Measurements from ENCODE around the gene ADD3. TPM values are rescaled to one million over a fixed set of nuclear protein-coding genes. Genes with fewer than 3 reads are reported as not detected.

Gene ADD3
- total and polyA plus RNA-seq, 2 of the 13 experiments (the other 11 are each of a cell fraction or from before 2014, with no cell fraction given), result 44.7 to 57.5 TPM

GRCh38 chr10:110003524-110003885 is 4.3 kb upstream of the ADD3 start (continued):
- TF ChIP-seq PAX8 (CRISPR knock-in tag; IDR thresholded peaks at IDR 0.05; ENCODE audit: borderline replicate concordance), result no peak

- FAIRE-seq (no peak), ATAC-seq (no peak), DNase-seq (ENCODE audit: low spot score) (peak; percentile 35)
- Histone ChIP-seq H3K9ac (ENCODE audit: insufficient read depth, low read depth, low read length) (peak overlapping the region; percentile 92; the same call in 1 of the 2 replicates), H3K27me3 (ENCODE audit: control insufficient read depth in 1 of 2, insufficient read depth in 2 of 2, low read length in 2 of 2) (no peaks in the 10 kb centered on the region), H3K4me2 (ENCODE audit: low read depth, low read length) (peak overlapping the region; percentile 96), H3K36me3 (replicated peaks in 1 of 2; ENCODE audit: control insufficient read depth in 1 of 2, insufficient read depth in 2 of 2, low read length in 2 of 2) (no peaks in the 10 kb centered on the region), H3K79me2 (ENCODE audit: insufficient read depth, low read length) (peaks cover 23% of the 10 kb centered on the region), H3K9me3 (ENCODE audit: low read length) (no peaks in the 10 kb centered on the region), H3K4me1 (ENCODE audit: insufficient read depth, low read length) (peaks cover 41% of the 10 kb centered on the region), H3K27ac (ENCODE audit: extremely low read length, insufficient read depth, low read length) (peak overlapping the region; percentile 42), H4K20me1 (ENCODE audit: insufficient read depth, low read length) (no peaks in the 10 kb centered on the region), H2AFZ (ENCODE audit: low read length) (peak overlapping the region; percentile 13), H3K4me3 (replicated peaks in 1 of 3; ENCODE audit: insufficient read depth in 1 of 3, low read depth in 2 of 3, low read length in 3 of 3) (peak overlapping the region; percentile 50 to 85 (median 77))
- intact Hi-C loops (cut with micrococcal nuclease; ENCODE audit: unreplicated experiment), result loop anchor here (2.0 to 5.0 kb wide), 4 partner anchors 29 to 121 kb away; no protein-coding TSS in a partner anchor
- no TSS peak for BruUV-seq (replicated peaks)
- in situ Hi-C loops (cut with HindIII; ENCODE audit: extremely low pct_ligation_motif_present, low pct_unique_long_range_greater_than_20kb), result loop anchor here (5.0 to 25.0 kb wide), 2 partner anchors 38 to 118 kb away; no protein-coding TSS in a partner anchor
- CTCF ChIA-PET (ENCODE audit: low intra/inter-chr PET ratio, low total read pairs), result no interaction called here
- WGBS (ENCODE audit: low lambda C conversion rate), result 1% methylated on average over 8 of the region's 8 CpGs
- POLR2A ChIA-PET, result interaction anchor here (1.0 kb wide), 1 partner anchor 28 kb away, joined by 3 read pairs; no protein-coding TSS in a partner anchor
- no peak for TF ChIP-seq SIN3A (IDR thresholded peaks at IDR 0.05; ENCODE audit: borderline replicate concordance, low read depth, low read length)
- peak; percentile 32; the same call in 1 of the 2 replicates for TF ChIP-seq ZNF687 (CRISPR knock-in tag; IDR thresholded peaks at IDR 0.05)
- 0 out of 2 replicates have a peak, but pooled peaks have one; percentile 38 for TF ChIP-seq DMAP1 (CRISPR knock-in tag; IDR thresholded peaks at IDR 0.05)
- TF ChIP-seq ZNF253 (CRISPR knock-in tag; IDR thresholded peaks at IDR 0.05; ENCODE audit: borderline replicate concordance), result no peak
- TF ChIP-seq CEBPG (CRISPR knock-in tag; IDR thresholded peaks at IDR 0.05), result peak; percentile 67
- TF ChIP-seq PRPF4 (IDR thresholded peaks at IDR 0.05; ENCODE audit: low read depth, low read length, poor library complexity, severe bottlenecking), result no peak
- TF ChIP-seq HCFC1 (IDR thresholded peaks at IDR 0.05; ENCODE audit: low read depth, low read length), result no peak
- no peak for TF ChIP-seq BRF2 (CRISPR knock-in tag; IDR thresholded peaks at IDR 0.05)
- TF ChIP-seq NR2C2 (CRISPR knock-in tag; IDR thresholded peaks at IDR 0.05; ENCODE audit: borderline replicate concordance), result 0 out of 2 replicates have a peak, but pooled peaks have one; percentile 24
- TF ChIP-seq ZNF639 (CRISPR knock-in tag; conservative IDR thresholded peaks at IDR 0.05), result no peak
- TF ChIP-seq MIXL1 (CRISPR knock-in tag; IDR thresholded peaks at IDR 0.05), result peak; percentile 64; the same call in 1 of the 2 replicates
- no peak for TF ChIP-seq ONECUT2 (CRISPR knock-in tag; IDR thresholded peaks at IDR 0.05)
- no peak for TF ChIP-seq GATAD1 (CRISPR knock-in tag; IDR thresholded peaks at IDR 0.05)
- TF ChIP-seq ELF3 (CRISPR knock-in tag; IDR thresholded peaks at IDR 0.05), result no peak
- no peak for TF ChIP-seq RFXAP (CRISPR knock-in tag; IDR thresholded peaks at IDR 0.05; ENCODE audit: borderline replicate concordance)
- no peak for TF ChIP-seq TCF7L2 (IDR thresholded peaks at IDR 0.05; ENCODE audit: low read depth, low read length)
- peak; percentile 40; the same call in 1 of the 2 replicates for TF ChIP-seq HDAC1 (CRISPR knock-in tag; IDR thresholded peaks at IDR 0.05)
Measured at GRCh38 chr10:110005719-110006118, 2.1 kb upstream of the ADD3 start.

All from HepG2 (cell line).